ENCODE measurements around the gene FAHD2A. TPM values are rescaled to one million over a fixed set of nuclear protein-coding genes. Genes with fewer than 3 reads are reported as not detected.
"Not testable (repeated sequence)": the region's sequence is repeated elsewhere in the genome, so short reads cannot be mapped to it uniquely, and the experiment has no call there.

The FAHD2A gene
- 25.7 TPM for total RNA-seq

- DNase-seq (ENCODE audit: low spot score), result peak; percentile 96
Observed at GRCh38 chr2:95402370-95403203, at the start of gene FAHD2A. FAHD2A (plus strand) TSS chr2:95402708; CDS start chr2:95405559, 2,851 bp downstream.

DNA sequence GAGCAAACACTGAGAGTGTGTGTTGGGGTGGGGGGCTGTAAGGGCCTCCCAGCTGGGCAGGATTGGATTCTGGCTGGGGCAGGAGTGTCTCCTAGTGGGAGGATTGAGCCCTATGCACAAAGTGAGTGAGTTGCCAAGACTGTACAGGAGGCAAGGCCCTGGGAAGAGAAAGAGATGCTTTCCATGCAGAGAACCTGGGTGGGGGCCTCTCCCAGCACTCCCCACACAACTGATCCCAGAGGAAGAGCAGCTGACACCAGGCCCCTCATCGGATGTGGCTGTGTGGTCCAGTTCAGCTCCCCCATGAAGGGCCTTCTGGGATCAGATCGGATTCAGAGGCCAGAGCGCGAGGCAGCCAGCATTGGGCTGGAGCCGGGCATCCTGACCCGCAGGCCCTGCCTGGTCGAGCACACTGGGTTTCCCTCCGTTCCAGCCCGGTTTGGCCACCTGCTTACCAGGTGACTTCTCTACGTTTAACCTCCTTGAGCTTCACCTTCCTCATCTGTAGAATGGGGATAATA, 49.4 kb upstream of the FAHD2A start:
- peak; percentile 33 for DNase-seq (ENCODE audit: low spot score)

- peak; percentile 28 for DNase-seq (ENCODE audit: low spot score)
Observed at GRCh38 chr2:95353613-95354468, 48.7 kb upstream of the FAHD2A start.

DNA sequence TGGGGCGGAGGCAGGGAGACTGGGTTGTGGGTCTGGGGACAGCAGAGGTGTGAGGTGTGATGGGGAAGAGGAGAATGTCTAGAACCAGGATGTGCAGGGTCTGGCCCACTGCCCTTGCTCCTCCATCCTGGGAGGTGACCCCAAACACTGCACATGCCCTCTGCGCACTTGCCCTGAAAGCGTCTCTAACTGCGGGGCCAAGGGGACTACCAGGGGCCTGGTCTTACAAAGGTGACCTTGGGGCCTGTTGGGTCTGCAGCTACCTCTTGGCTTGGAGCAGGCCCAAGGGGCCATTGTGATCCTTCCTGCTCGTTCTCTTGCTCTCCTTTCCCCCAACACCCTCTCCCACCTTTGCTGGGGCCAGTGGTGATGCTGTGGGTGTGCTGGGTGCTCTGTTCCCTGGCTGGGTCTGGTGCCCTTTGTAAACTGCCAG, 48.0 kb upstream of the FAHD2A start:
- DNase-seq (ENCODE audit: low spot score), result peak; percentile 34

GRCh38 chr2:95354925-95355324, 47.6 kb upstream of the FAHD2A start:
- peak; percentile 37 for DNase-seq (ENCODE audit: low spot score)

DNA sequence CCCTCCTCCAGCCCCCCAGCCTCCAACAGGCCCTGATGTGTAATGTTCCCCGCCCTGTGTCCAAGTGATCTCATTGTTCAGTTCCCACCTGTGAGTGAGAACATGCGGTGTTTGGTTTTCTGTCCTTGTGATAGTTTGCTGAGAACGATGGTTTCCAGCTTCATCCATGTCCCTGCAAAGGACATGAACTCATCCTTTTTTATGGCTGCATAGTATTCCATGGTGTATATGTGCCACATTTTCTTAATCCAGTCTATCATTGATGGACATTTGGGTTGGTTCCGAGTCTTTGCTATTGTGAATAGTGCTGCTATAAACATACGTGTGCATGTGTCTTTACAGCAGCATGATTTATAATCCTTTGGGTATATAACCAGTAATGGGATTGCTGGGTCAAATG, 47.0 kb upstream of the FAHD2A start:
- DNase-seq (ENCODE audit: low spot score), result not testable (repeated sequence)

DNA sequence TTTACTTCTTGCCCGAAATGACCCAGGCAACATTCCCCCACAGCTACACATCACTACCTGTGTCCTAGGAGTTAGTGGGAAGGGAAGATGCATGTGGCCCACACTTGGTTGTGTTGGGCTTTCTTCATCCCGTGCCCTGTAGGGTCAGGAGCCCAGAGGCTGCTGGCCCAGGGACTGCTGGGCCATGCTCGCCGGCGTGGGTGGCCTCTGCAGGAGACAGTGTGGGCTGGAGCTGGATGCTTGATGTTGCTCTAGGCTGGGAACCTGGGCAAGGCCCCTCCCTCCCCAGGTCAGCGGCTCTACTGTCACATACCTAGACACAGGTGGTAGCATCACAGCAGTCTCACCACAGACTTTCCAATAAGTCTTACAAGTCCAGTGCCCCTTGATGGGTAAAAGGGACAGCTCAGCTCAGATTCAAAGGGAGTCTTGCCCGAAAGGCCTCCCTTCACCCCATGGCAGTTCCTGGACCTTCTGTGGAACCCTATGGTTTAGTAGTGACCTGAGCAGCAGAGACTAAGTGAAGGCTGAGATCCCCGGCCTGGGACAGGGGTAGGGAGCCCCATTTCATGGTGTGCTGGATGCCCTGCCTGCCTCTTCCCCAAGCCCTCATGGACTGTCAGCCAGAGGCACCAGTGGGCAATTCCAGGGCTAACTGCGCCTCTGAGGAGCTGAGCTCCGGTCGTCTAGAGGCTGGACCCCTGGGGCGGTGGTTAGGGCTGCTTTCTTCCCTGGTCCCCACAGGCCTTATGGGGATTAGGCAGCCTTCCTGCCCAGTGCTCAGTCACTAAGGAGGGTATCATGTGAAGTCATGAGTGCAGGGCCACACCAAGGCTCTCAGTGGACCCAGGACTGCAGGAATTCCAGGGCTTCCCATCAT, 45.4 kb upstream of the FAHD2A start:
- DNase-seq (ENCODE audit: low spot score), result peak; percentile 27

- DNase-seq (ENCODE audit: low spot score), result peak; percentile 29
Observed at GRCh38 chr2:95357717-95358280, 44.7 kb upstream of the FAHD2A start.

DNA sequence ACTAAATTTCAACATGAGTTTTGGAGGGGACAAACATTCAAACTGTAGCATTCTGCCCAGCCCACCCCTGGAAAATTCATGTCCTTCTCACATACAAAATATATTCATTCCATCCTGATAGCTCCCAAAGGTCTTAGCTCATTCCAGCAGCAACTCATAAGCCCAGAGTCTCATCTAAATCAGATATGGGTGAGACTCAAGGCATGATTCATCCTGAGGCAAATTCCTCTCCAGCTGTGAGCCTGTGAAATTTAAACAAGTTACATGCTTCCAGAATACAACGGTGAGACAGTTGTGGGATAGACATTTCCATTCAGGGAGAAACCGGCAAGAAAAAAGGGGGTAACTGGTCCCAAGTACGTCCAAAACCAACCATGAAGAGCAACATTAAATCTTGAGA, 43.5 kb upstream of the FAHD2A start:
- no peak for DNase-seq (ENCODE audit: low spot score)

DNA sequence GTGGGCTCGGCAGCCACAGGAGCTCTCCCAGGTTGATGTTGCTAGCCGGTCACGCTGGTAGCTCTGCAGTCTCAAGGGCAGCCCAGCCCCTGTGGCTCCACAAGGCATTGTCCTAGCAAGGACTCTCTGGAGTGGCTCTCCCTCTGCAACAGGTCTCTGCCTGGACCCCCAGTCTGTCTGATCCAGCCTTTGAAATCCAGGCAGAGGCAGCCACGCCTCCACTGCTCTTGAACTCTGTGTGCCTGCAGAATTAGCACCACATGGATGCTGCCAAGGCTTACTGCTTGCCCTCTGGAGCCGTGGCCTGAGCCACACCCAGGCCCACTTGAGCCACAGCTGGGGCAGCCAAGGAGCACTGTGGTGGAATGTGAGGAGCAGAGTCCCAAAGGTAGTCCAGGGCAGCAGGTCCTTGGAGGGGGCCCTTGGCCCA, 43.0 kb upstream of the FAHD2A start:
- DNase-seq (ENCODE audit: low spot score), result peak; percentile 35

DNA sequence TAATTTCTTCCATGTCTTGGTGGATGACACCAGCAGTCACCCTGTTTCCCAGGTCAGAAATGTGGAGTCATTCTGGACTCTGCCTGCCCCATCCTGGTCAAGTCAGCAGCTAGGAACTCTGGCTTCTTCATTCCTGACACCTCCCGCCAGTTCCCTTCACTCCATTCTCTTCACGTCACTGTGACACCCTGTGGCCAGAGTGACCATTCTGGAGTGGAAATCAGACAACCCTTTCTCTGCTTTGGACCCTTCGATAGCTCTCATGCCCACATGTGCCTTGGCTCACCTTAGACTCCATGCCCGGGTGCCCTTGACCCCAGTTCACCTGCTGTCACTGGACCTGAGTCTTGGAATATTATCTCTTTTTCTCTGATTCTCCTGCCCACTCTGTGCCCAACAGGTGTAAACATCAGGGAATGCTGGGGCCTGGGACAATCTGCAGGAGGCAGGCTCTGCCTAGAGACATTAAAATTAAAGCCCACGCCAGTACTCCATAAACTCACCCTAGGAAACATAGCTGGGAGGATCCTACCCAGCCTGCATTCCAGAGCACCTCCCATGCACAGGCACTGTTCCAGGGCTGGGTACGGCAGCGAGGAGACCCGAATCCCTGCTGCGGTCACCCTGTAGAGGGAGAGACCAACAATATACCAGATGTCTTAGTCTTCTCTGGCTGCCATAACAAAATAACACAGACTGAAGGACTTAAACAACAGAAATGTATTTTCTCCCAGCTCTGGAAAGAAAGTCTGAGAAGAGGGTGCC, 41.1 kb upstream of the FAHD2A start:
- DNase-seq (ENCODE audit: low spot score), result peak; percentile 24

GRCh38 chr2:95362486-95362885, 40.0 kb upstream of the FAHD2A start:
- DNase-seq (ENCODE audit: low spot score), result no peak

- DNase-seq (ENCODE audit: low spot score), result no peak
Observed at GRCh38 chr2:95366514-95366913, 36.0 kb upstream of the FAHD2A start.

GRCh38 chr2:95372216-95372829, 30.2 kb upstream of the FAHD2A start:
- DNase-seq (ENCODE audit: low spot score), result no peak

DNA sequence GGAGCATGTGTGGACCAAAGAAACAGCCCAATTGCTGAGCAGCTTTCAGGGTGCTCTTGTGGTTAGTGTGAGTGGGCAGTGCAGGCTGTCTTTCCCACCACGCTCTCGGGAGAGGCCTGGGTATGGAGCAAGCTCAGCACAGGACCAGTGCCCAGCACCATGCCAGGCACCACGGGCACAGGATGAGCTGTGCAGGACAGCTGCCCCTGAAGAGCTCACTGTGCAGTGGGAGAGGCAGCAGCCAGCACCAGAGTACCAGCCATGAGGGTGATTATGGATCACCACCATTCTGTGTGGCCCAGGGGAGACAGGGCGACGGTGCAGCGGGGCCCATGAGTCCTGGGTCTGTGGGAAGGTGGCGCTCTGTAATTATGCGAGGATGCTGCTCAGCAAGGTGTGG, 29.7 kb upstream of the FAHD2A start:
- DNase-seq (ENCODE audit: low spot score), result peak; percentile 24

DNA sequence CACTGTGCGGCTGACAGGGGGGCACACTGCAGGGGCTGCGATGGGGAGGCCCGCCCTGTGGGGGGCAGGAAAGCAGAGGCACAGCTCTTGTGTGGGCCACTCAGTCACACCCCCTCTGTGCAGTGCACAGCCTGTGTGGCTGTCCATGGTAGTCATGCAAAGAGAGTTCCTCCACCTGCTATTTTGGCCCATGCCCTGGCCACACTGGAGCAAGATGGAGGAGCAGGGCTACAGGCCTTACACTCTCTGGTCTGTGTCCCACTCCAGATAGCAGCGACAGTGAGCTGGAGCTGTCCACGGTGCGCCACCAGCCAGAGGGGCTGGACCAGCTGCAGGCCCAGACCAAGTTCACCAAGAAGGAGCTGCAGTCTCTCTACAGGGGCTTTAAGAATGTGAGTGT, 28.5 kb upstream of the FAHD2A start:
- no peak for DNase-seq (ENCODE audit: low spot score)

DNA sequence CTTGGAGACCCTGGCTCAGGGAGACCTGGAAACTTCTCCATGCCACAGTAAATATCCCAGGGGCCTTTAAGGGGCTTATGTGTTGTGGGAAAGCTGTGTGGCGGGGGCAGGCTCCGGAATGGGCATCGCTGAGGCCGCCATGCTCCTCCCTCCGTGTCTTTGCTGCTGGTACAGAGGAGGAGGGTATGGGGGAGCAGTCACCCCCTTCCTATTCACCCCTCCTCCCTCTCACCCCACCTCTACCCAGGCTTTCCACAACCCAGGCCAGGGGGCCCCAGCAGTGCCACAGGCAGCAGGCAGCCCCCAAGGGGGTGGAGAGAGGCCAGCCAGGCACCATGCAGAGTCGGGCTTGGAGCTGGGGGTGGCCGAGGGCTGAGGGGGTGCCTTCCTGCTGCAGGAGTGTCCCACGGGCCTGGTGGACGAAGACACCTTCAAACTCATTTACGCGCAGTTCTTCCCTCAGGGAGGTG, 28.0 kb upstream of the FAHD2A start:
- peak; percentile 24 for DNase-seq (ENCODE audit: low spot score)

GRCh38 chr2:95374921-95375471, 27.5 kb upstream of the FAHD2A start:
- peak; percentile 37 for DNase-seq (ENCODE audit: low spot score)

DNA sequence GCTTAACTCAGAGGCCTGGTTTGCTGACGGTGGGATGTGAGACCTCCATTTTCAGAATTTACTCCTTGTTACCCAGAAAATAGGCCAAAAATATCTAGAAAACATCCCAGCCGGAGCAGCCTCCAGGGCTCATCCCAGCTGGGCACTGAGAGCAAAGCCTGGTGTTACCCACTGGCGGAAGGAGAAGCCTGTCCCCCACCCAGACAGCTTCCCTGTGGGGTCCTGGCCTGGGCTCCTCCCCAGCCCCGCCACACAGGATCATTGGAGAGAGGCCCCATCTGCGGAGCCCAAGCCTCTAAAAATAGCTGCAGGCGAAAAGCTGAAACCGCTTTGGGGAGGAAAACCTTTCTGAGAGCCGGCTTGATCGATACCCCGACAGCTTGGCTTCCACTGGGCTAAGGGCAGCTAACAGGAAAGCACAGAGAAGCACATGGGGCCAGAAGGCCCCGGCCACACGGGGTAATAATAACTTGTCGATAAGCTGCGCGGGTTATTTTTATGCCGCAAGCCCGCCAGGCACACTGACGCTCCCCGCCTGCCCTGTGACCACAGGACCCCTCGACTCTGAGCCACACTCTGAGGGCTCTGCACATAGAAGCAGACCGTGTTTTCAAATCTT, 26.9 kb upstream of the FAHD2A start:
- DNase-seq (ENCODE audit: low spot score), result peak; percentile 24
